HFFc6 (cell line): ENCODE results near the gene GGA1. TPM values are rescaled to one million over a fixed set of nuclear protein-coding genes. Genes with fewer than 3 reads are reported as not detected.

Experiments
- DNase-seq: peaks from one replicate; pipeline ENCODE4 v3.0.0-alpha.2; 2018
- H3K27ac Mint-ChIP-seq: 2 replicates; pipeline ENCODE4 v1.8.0; 2020; ENCODE audit warnings: mild to moderate bottlenecking, mixed read lengths
- H3K27me3 Mint-ChIP-seq: 2 replicates; pipeline ENCODE4 v1.8.0; 2021; ENCODE audit warnings: mild to moderate bottlenecking, moderate library complexity, mixed read lengths; ENCODE audit not compliant: insufficient read depth
- H3K36me3 Mint-ChIP-seq: 2 replicates; pipeline ENCODE4 v1.8.0; 2021; ENCODE audit warnings: low read depth, mixed read lengths
- H3K4me1 Mint-ChIP-seq: 2 replicates; pipeline ENCODE4 v1.8.0; 2020; ENCODE audit warnings: low read depth, mixed read lengths
- H3K4me3 Mint-ChIP-seq: 2 replicates; pipeline ENCODE4 v1.8.0; 2020; ENCODE audit warnings: mild to moderate bottlenecking, moderate library complexity, mixed read lengths
- H3K9me3 Mint-ChIP-seq: 2 replicates; pipeline ENCODE4 v1.8.0; 2020; ENCODE audit warnings: mild to moderate bottlenecking, mixed read lengths
- total RNA-seq, 6 experiments: library from RNA; stranded (reverse); fragmentation: NEBNext Ultra II Directional; extraction: Animal tissue kit (Norgen Biotek cat#: 25700); gene quantifications; 2 replicates in 1 of 6; 3 replicates in 5 of 6; pipeline ENCODE4 v1.2.3, GENCODE V29; 2021
- TF ChIP-seq, protein P1 (sequence below): fragments of 200-600 bp; sonication (generic); IDR thresholded peaks from 2 replicates; pipeline ENCODE4 v1.5.0; 2021; ENCODE audit warnings: antibody characterized with exemption, mild to moderate bottlenecking

The GGA1 gene
- total RNA-seq, 6 experiments from 2014 or later = 37.5 to 45.4 (median 41.5) TPM

DNA sequence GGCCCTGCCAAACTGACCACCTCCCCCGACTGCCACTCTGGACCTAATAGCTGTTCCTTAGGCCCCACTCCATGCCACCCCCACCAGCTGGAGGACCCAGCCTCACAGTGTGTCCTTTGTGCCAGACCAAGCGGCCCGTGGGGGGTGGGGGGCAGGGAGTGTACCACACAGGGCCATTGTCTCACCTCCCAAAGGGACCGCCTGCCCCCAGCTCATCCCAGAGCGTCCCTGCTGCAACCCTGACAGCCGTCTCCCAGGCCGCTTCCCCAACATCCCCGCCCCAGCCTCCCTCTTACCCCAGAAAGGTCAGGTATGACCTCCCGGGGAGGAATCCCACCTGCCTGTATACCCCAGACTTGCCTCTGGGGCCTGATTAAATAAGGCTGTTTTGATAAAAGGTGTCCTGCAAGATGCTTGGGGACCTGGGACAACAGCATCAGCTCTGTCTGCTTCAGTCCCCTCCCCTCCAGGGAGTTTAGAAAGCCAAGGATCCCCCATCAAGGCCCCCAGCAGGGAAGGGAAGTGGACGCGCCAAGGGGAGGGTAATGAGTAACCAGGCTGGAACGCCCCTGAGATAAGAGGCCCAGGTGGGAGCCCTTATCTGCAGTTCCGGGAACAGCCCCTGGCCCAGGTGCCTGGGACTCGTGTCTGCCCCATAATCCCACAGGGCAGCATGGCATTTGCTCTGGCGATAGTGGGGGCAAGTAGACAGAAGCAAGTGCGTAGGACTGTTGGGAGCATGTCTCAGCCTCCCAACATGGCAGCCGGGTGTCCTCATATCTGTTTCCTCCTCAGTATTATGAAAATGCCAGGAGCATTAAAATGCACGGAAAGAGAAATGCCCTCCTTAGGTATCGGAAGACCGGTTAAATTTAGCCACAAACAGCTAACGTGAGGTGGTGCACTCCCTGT is 39.4 kb upstream of the GGA1 start:
- peaks cover 15% of the 10 kb centered on the region for H3K4me1 Mint-ChIP-seq
- H3K27me3 Mint-ChIP-seq = peaks cover 9% of the 10 kb centered on the region
- H3K27ac Mint-ChIP-seq = no peak overlapping the region
- no peak overlapping the region for H3K4me3 Mint-ChIP-seq
- peaks cover 9% of the 10 kb centered on the region for H3K36me3 Mint-ChIP-seq
- DNase-seq = no peak
- no peaks in the 10 kb centered on the region for H3K9me3 Mint-ChIP-seq
- TF ChIP-seq, protein P1, sequence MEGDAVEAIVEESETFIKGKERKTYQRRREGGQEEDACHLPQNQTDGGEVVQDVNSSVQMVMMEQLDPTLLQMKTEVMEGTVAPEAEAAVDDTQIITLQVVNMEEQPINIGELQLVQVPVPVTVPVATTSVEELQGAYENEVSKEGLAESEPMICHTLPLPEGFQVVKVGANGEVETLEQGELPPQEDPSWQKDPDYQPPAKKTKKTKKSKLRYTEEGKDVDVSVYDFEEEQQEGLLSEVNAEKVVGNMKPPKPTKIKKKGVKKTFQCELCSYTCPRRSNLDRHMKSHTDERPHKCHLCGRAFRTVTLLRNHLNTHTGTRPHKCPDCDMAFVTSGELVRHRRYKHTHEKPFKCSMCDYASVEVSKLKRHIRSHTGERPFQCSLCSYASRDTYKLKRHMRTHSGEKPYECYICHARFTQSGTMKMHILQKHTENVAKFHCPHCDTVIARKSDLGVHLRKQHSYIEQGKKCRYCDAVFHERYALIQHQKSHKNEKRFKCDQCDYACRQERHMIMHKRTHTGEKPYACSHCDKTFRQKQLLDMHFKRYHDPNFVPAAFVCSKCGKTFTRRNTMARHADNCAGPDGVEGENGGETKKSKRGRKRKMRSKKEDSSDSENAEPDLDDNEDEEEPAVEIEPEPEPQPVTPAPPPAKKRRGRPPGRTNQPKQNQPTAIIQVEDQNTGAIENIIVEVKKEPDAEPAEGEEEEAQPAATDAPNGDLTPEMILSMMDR = no peak

DNA sequence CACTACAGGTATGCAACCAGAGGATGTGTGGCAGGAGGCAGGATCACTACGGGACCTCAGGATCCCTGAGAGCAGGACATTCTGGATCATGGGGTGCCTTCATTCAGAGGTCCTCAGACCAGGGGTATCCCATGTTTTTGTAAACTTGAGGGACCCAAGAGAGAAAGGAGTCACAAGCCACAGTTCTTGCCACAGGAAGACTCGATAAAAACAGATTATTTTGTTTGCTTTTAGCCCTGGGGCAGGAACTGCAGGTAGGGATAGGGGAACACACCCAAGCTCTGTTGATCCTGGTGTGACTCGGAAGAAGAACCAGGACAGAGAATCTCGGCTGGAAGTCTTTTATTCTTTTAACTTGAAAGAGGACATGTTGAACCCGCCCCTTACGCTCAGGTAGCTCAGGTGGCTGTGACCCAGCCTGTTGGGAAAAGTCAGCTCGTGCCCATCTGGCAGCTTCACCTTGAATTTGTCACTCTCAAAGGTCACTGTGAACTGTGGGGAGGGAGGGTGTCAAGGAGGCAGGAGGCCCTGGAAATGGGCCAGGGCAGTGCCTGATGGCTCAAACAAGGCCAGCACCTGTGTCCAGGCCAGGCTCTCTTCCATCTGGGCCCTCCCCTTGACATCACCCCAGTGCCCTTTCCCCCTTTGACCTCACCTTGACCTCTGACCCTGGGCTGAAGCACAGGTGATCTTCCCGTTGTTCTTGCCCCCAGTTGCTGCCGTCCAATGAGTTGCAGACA is 38.5 kb upstream of the GGA1 start:
- H3K27me3 Mint-ChIP-seq = peaks cover 9% of the 10 kb centered on the region
- no peak for DNase-seq
- TF ChIP-seq, protein P1 = no peak
- peaks cover 16% of the 10 kb centered on the region for H3K4me1 Mint-ChIP-seq
- H3K4me3 Mint-ChIP-seq = no peak overlapping the region
- H3K9me3 Mint-ChIP-seq = no peaks in the 10 kb centered on the region
- H3K27ac Mint-ChIP-seq = 0 out of 2 replicates have a peak overlapping the region, but pooled peaks have one; percentile 16
- H3K36me3 Mint-ChIP-seq = peaks cover 9% of the 10 kb centered on the region

DNA sequence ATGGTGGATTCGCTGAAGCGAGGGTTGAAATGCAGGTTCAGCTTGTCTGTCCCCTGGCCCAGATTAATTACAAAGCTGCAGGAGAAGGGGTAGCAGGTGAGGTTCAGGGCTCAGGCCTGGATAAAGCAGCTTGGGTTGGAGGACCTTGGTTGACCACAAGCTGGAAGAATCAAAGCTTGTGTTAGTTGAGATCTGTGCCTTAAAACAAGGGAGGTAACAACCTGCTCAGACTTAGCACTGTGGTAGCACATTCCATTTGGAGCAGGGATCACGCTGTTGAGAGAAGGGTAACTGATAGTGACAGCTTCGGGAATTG is 38.0 kb upstream of the GGA1 start:
- peaks cover 16% of the 10 kb centered on the region for H3K4me1 Mint-ChIP-seq
- no peak for DNase-seq
- peaks cover 9% of the 10 kb centered on the region for H3K36me3 Mint-ChIP-seq
- no peaks in the 10 kb centered on the region for H3K9me3 Mint-ChIP-seq
- no peak overlapping the region for H3K4me3 Mint-ChIP-seq
- 0 out of 2 replicates have a peak overlapping the region, but pooled peaks have one; percentile 16 for H3K27ac Mint-ChIP-seq
- peaks cover 9% of the 10 kb centered on the region for H3K27me3 Mint-ChIP-seq
- TF ChIP-seq, protein P1 = no peak

DNA sequence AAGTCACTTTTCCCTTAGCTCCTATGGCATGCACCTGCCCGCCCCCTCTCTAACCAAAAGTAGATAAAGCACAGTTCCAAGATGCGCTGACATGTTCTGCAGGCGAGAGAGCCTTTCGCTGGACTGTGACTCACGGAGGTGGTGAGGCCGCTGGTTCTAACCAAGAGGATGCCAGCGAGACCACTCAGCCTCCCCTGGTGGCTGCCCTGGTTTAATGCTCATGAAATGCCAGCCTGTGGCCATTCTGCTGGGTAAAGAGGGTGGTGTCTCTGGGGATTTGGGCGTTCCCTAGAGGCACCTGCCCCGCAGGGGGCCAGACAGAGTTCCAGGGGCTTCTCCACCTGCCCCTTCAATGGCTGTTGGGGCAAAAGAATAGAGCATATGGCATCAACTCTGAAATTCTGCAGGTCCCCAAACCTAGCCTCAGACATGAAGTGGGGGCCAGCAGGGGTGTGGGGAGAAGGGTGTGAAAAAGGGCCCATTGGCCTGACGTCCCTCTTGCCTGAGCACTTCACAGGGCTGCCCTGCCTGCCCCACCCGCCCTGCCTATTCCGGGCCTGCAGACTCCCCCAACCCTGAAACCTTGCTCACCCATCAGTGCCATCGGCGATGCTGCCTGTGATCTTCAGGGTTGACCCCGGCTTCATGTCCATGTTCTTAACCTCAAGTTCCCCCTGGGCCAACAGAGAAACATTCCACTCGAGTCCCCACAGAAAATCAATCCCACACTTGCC is 37.2 kb upstream of the GGA1 start:
- TF ChIP-seq, protein P1 = peak; percentile 24
- Mint-ChIP-seq H3K36me3 (peaks cover 9% of the 10 kb centered on the region), H3K9me3 (no peaks in the 10 kb centered on the region), H3K27ac (peak overlapping the region; percentile 12; the same call in 1 of the 2 replicates), H3K4me3 (no peak overlapping the region), H3K4me1 (peaks cover 16% of the 10 kb centered on the region), H3K27me3 (peaks cover 9% of the 10 kb centered on the region)
- no peak for DNase-seq

DNA sequence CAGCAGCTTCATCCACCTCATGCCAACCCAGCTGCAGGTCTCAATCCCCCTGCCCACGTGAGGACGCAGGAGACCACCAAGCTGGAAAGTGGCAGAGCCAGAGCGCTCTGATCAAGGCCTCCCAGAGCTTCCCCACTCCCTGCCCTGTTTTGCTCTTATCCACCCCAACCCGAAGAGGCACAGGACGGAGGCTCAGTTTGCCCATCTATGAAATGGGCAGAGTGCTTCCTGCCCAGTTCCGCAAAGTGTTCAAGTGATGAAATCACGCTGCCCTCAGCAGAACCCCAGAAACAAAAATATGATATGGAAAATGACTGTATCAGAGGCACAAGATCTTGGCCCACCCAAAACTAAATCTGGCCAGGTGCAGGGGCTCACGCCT is 36.7 kb upstream of the GGA1 start:
- Mint-ChIP-seq H3K4me1 (peaks cover 16% of the 10 kb centered on the region), H3K27ac (peak overlapping the region; percentile 12; the same call in 1 of the 2 replicates), H3K9me3 (no peaks in the 10 kb centered on the region), H3K27me3 (peaks cover 11% of the 10 kb centered on the region), H3K4me3 (no peak overlapping the region), H3K36me3 (peaks cover 9% of the 10 kb centered on the region)
- TF ChIP-seq, protein P1 = no peak
- DNase-seq = no peak
